ENCODE measurements around the gene TCP10L. TPM values are rescaled to one million over a fixed set of nuclear protein-coding genes. Genes with fewer than 3 reads are reported as not detected.
A peak's percentile ranks its signal among the peaks of the same experiment; 100 is the strongest.
"Not testable (repeated sequence)": the region's sequence is repeated elsewhere in the genome, so short reads cannot be mapped to it uniquely, and the experiment has no call there.

TCP10L gene
- total RNA-seq, 1 donor from 2014 or later: 0.68 TPM

- no peak for DNase-seq
Observed at GRCh38 chr21:32585970-32586369, 647 bp upstream of the TCP10L start.

DNA sequence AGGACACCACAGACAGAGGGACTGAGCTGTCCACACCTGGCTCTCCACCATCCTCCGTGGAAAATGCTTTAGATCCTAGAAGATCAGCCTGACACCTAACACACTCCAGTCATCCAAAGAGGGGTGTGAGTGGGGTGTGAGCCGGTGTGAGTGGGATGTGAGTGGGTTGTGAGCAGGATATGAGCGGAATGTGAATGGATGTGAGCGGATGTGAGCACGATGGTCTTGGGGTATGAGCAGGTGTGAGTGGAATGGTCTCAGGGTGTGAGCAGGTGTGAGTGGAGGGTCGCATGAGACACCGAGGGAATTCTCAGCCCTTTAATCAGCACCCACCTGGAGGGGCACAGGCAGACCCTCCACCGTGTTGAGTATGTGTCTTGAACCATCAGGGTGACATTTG lies 851 bp downstream of the TCP10L start:
- DNase-seq: no peak

- DNase-seq: no peak
Observed at GRCh38 chr21:32581732-32582131, 3.6 kb downstream of the TCP10L start.

GRCh38 chr21:32580949-32581348 lies 4.4 kb downstream of the TCP10L start:
- DNase-seq: no peak

GRCh38 chr21:32578107-32578691 lies 7.1 kb downstream of the TCP10L start:
- peak; percentile 29 for DNase-seq

DNA sequence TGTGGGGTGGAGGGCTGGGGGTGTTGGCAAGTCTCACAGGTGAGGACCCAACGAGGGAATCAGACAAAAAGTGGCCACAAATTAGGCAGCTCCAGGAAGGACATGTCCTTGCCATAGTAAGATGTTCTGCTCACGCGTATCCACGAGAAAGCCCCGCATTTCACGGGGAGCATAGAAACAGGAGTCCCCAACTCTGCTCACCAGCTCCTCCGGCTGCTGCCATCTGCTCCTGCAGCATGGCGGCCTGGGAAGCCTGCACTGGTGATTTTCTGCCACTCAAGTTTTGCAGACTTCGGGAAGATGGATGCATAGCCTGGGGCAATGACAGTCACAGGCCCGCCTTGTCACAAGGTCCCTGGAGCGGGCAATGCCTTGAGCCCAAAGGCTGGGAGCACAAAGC lies 9.3 kb downstream of the TCP10L start:
- no peak for DNase-seq

GRCh38 chr21:32574946-32575925 lies 10.1 kb downstream of the TCP10L start:
- no peak for DNase-seq

DNA sequence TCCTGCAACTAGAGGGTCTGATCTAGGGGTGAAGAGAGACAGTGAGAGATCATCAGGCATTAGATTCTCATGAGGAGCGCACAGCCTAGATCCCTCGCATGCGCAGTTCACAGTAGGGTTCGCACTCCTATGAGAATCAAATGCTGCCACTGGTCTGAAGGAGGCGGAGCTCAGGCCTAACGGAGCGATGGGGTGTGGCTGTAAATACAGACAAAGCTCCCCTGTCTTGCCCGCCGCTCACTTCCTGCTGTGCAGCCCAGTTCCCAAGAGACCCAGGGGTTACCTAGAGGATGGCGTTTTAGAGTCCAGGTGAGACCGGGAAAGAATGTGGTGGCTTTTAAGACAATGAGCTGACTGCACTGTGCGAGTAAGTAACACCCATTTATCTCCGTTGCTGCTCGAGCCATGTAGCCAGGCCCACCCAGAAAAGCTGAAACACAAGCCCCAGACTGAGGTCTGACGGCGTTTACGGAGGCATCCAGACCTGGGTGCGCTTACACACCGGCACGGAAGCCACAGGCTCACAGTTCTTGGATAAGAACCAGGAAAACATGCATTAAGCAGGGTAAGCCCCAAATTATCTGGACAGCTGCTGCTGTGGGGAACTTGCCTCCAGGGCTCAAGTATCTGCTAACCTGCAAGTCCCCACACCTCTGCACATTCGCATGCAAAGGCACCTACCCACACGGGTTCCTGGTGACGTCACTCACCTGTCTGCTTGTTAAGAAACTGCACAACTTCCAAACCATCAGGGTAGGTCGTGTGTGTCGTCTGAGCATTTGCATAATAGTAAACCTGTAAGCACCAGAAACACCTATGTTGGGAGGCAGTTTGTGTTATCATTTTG lies 12.5 kb downstream of the TCP10L start:
- no peak for DNase-seq

GRCh38 chr21:32570456-32570855 lies 14.9 kb downstream of the TCP10L start:
- no peak for DNase-seq

GRCh38 chr21:32569261-32570230 lies 15.8 kb downstream of the TCP10L start:
- DNase-seq: peak; percentile 94

GRCh38 chr21:32567626-32568025 lies 17.7 kb downstream of the TCP10L start:
- DNase-seq: no peak

DNA sequence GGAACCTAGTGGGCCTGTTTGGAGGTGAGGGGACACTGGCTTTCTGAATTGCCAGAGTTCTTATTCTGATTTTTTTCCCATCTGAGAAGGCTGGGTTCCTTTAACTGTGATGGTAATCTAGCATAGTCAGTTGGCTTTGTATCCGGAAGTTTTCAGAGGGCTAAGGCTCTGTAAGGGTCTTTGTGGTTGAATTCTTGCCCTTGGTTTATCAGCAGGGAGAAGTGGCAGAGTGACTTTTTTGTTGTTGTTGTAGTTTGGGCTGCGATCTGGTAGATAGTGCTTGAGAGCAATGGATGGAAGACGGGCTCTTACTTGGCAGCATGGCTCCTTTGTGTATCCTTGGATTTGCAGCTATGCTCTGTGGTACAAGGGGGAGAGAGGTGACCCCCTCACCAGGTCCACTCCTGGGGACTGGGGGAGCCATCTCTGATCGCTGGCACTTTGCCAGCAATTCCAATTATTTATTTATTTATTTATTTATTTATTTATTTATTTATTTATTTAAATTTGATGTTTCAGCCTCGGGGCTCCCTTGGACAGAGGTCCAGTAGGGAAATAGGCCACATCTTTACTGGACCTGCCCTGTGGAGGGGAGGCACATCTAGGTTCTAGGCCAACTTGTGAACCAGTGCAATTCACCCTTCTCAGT lies 18.5 kb downstream of the TCP10L start:
- DNase-seq: no peak

DNA sequence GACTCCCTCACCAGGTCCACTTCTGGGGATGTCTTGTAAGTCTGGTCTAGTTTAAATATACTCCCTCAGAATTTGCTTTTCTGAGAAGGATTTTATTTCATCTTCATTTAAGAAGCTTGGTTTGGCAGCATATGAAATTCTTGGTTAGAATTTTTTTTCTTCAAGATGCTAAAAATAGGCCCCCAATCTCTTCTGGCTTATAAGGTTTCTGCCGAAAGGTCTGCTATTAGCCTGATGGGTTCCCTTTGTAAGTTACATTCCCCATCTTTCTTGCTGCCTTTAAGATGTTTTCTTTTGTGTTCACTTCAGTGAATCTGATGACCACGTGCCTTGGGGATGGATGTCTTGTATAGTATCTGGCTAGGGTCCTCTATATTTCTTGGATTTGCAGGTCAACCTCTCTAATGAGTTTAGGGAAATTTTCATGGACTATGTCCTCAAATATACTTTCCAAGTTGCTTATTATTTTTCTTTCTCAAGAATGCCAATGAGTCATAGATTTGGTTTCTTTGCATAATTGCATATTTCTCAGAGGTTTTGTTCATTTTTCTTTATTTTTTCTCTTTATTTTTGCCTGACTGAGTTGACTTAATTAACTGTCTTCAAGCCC lies 19.4 kb downstream of the TCP10L start:
- no peak for DNase-seq

- no peak for DNase-seq
Observed at GRCh38 chr21:32562915-32563314, 22.4 kb downstream of the TCP10L start.

- peak; percentile 78 for DNase-seq
Observed at GRCh38 chr21:32562426-32562825, 22.9 kb downstream of the TCP10L start.

GRCh38 chr21:32561476-32561875 lies 23.8 kb downstream of the TCP10L start:
- DNase-seq: not testable (repeated sequence)

DNA sequence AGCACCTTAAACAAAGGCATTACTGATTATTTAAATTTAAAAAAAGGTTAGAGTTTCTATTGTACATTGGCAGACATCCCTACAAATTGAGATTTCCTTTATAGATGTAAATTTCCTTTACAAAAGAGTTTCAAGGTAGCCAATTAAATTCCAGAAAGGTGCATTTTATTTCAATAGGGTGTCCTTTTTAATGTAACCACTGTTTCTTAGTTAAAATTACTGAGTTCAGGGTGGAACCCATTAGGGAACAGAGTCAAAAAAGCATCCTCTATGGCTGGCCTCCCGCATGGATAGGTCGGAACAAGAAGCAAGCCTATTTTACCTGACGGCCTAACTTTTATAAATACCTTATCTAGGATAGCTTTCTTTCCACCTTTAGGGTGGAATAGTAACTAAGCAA lies 24.4 kb downstream of the TCP10L start:
- no peak for DNase-seq

GRCh38 chr21:32559006-32559610 lies 26.2 kb downstream of the TCP10L start:
- DNase-seq: no peak

DNA sequence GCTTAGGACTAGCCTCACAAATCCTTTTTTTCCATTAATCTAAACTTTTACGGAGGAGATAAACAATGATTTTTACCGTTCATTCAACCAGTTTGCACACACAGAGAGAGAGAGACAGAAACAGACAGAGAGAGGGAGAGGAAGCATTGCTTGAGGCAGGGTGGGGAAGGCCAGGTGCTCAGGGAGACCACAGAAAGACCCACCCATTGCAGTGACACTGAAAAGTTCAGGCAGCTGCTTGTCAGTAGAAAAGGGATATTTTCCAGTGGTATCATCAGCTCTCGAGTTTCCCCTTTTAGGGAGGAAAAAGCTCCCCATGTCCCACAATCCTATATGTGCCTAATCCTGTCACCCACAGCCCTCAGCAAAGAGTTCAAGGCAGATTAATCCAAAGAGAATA lies 27.2 kb downstream of the TCP10L start:
- no peak for DNase-seq

All from dermis blood vessel endothelial cell (primary cell).